ENCODE data around the gene NCAM1. TPM values are rescaled to one million over a fixed set of nuclear protein-coding genes. Genes with fewer than 3 reads are reported as not detected.

The NCAM1 gene
- total and polyA plus RNA-seq, 2 donors (not counting 3 experiments of a cell fraction or from before 2014, with no cell fraction given): 0.03 TPM; not detected in 1

DNA sequence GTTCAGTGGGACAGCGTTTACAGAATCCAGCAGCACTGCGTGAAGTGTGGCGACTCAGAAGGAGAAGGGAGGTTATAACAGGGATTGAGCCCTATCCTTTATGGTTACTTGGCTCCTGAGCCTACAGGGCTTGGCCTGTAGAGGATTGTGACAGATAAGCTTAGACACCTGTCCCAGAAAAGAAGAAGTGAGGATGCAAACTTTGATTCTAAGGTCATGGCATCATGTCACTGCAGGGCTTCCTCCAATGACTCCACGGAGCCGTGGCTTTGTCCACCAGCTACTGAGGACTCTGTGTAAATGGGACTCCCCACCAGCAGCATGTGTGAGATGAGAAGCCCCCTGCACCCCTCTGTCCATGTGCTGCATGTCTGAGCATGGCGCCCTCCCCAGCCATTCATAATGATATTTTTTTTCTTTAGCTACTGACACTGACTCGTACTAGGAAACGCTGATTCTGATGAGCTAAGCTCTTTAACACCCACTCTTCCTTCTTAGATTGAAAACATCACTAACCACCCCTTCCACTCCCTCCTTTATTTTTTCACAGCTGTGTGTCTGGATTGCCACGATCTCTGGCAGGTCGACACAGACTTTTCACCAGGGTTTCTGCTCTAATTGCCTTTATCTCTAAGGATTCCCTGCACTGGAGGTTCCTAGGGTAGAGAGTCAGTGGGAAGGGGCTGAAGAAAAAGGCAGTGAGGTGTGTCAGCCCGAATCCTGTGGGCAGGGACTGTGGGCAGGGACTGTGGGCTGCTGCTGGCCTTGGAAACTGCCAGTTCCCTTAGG is 287.7 kb downstream of the NCAM1 start:
- POLR2A ChIA-PET: no interaction called here
- BruUV-seq (replicated peaks): no TSS peak
- no peaks in the 10 kb centered on the region for H3K9me3 ChIP-seq (replicated peaks; ENCODE audit: control insufficient read depth, insufficient read depth, low read length)
- FAIRE-seq (no peak), DNase-seq (ENCODE audit: low read depth, low spot score) (no peak)
- TF ChIP-seq, protein P1, sequence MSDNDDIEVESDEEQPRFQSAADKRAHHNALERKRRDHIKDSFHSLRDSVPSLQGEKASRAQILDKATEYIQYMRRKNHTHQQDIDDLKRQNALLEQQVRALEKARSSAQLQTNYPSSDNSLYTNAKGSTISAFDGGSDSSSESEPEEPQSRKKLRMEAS (IDR thresholded peaks at IDR 0.05; ENCODE audit: insufficient read depth, insufficient read length): no peak
- no peaks in the 10 kb centered on the region for H3K36me3 ChIP-seq (ENCODE audit: control insufficient read depth in 2 of 2, extremely low read depth in 1 of 2, insufficient read depth in 2 of 2, low read length in 2 of 2)
- no peak overlapping the region for H3K4me2 ChIP-seq (ENCODE audit: insufficient read depth, low read length)
- no peaks in the 10 kb centered on the region for H3K9me1 ChIP-seq (replicated peaks; ENCODE audit: control insufficient read depth, extremely low read depth, insufficient read depth, low read length)
- CTCF ChIA-PET: no interaction called here
- H3K4me1 ChIP-seq (ENCODE audit: control insufficient read depth, extremely low read depth, insufficient read depth, low read length): no peaks in the 10 kb centered on the region
- H3K27ac ChIP-seq (ENCODE audit: insufficient read depth, low read depth, low read length): no peak overlapping the region
- H3K4me3 ChIP-seq (replicated peaks in 1 of 3; ENCODE audit: insufficient read depth in 1 of 3, low read depth in 1 of 3, low read length in 3 of 3): no peak overlapping the region
- H3K27me3 ChIP-seq (ENCODE audit: control insufficient read depth in 2 of 2, insufficient read depth in 2 of 2, low read length in 2 of 2): no peaks in the 10 kb centered on the region
- no peak overlapping the region for H3K9ac ChIP-seq (replicated peaks; ENCODE audit: extremely low read depth, insufficient read depth, low read length)
- no peaks in the 10 kb centered on the region for H4K20me1 ChIP-seq (replicated peaks; ENCODE audit: control insufficient read depth, extremely low read depth, insufficient read depth, low read length)
- no peaks in the 10 kb centered on the region for H3K79me2 ChIP-seq (ENCODE audit: control insufficient read depth, insufficient read depth, low read length)
- H2AFZ ChIP-seq (ENCODE audit: low read depth, low read length): no peak overlapping the region
- dilution Hi-C loops (cut with MboI; ENCODE audit: extremely low pct_ligation_motif_present, low sequenced_read_pairs): no loop called here
- intact Hi-C loops (cut with micrococcal nuclease): no loop called here

DNA sequence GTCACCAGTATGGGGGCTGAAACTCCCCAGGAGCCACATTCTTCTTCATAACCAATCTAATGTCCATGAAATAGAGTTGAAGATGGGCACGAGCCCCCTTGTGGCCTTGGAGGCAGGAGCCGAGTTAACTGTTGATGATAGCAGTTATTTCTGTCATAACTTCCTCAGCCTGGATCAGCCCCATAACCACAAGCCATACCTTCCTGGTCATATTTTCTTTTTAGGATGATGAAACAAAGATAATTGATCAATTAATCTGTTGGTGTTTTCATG is 288.2 kb downstream of the NCAM1 start:
- DNase-seq (ENCODE audit: low read depth, low spot score) (no peak), FAIRE-seq (no peak)
- no peaks in the 10 kb centered on the region for H4K20me1 ChIP-seq (replicated peaks; ENCODE audit: control insufficient read depth, extremely low read depth, insufficient read depth, low read length)
- no TSS peak for BruUV-seq (replicated peaks)
- H3K79me2 ChIP-seq (ENCODE audit: control insufficient read depth, insufficient read depth, low read length): no peaks in the 10 kb centered on the region
- H3K9me1 ChIP-seq (replicated peaks; ENCODE audit: control insufficient read depth, extremely low read depth, insufficient read depth, low read length): no peaks in the 10 kb centered on the region
- dilution Hi-C loops (cut with MboI; ENCODE audit: extremely low pct_ligation_motif_present, low sequenced_read_pairs): no loop called here
- H3K9ac ChIP-seq (replicated peaks; ENCODE audit: extremely low read depth, insufficient read depth, low read length): no peak overlapping the region
- no peaks in the 10 kb centered on the region for H3K4me1 ChIP-seq (ENCODE audit: control insufficient read depth, extremely low read depth, insufficient read depth, low read length)
- intact Hi-C loops (cut with micrococcal nuclease): no loop called here
- H3K4me2 ChIP-seq (ENCODE audit: insufficient read depth, low read length): no peak overlapping the region
- H2AFZ ChIP-seq (ENCODE audit: low read depth, low read length): no peak overlapping the region
- POLR2A ChIA-PET: no interaction called here
- no peak overlapping the region for H3K4me3 ChIP-seq (replicated peaks in 1 of 3; ENCODE audit: insufficient read depth in 1 of 3, low read depth in 1 of 3, low read length in 3 of 3)
- no peaks in the 10 kb centered on the region for H3K9me3 ChIP-seq (replicated peaks; ENCODE audit: control insufficient read depth, insufficient read depth, low read length)
- H3K36me3 ChIP-seq (ENCODE audit: control insufficient read depth in 2 of 2, extremely low read depth in 1 of 2, insufficient read depth in 2 of 2, low read length in 2 of 2): no peaks in the 10 kb centered on the region
- CTCF ChIA-PET: no interaction called here
- no peak overlapping the region for H3K27ac ChIP-seq (ENCODE audit: insufficient read depth, low read depth, low read length)
- H3K27me3 ChIP-seq (ENCODE audit: control insufficient read depth in 2 of 2, insufficient read depth in 2 of 2, low read length in 2 of 2): no peaks in the 10 kb centered on the region
- TF ChIP-seq GATA2 (IDR thresholded peaks at IDR 0.05; ENCODE audit: insufficient read depth, insufficient read length, low read depth, low read length): no peak
- TF ChIP-seq, protein P1 (IDR thresholded peaks at IDR 0.05; ENCODE audit: insufficient read depth, insufficient read length): no peak
- TF ChIP-seq EZH2 (IDR thresholded peaks at IDR 0.05; ENCODE audit: borderline replicate concordance, low read depth, low read length, severe bottlenecking): no peak
- TF ChIP-seq MYC (IDR thresholded peaks at IDR 0.05; ENCODE audit: low read depth, low read length): no peak
- TF ChIP-seq, protein P2, sequence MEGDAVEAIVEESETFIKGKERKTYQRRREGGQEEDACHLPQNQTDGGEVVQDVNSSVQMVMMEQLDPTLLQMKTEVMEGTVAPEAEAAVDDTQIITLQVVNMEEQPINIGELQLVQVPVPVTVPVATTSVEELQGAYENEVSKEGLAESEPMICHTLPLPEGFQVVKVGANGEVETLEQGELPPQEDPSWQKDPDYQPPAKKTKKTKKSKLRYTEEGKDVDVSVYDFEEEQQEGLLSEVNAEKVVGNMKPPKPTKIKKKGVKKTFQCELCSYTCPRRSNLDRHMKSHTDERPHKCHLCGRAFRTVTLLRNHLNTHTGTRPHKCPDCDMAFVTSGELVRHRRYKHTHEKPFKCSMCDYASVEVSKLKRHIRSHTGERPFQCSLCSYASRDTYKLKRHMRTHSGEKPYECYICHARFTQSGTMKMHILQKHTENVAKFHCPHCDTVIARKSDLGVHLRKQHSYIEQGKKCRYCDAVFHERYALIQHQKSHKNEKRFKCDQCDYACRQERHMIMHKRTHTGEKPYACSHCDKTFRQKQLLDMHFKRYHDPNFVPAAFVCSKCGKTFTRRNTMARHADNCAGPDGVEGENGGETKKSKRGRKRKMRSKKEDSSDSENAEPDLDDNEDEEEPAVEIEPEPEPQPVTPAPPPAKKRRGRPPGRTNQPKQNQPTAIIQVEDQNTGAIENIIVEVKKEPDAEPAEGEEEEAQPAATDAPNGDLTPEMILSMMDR (IDR thresholded peaks at IDR 0.05; ENCODE audit: extremely low read depth in 1 of 2, insufficient read depth in 1 of 2, low read depth in 1 of 2, low read length in 2 of 2): no peak
- no peak for TF ChIP-seq POLR2AphosphoS5 (IDR thresholded peaks at IDR 0.05; ENCODE audit: insufficient read depth, low read depth, low read length)
- TF ChIP-seq JUN (IDR thresholded peaks at IDR 0.05; ENCODE audit: borderline replicate concordance, insufficient read depth, insufficient read length, low read depth): no peak
- no peak for TF ChIP-seq FOS (IDR thresholded peaks at IDR 0.05; ENCODE audit: borderline replicate concordance, insufficient read depth, low read length)
- no peak for TF ChIP-seq POLR2A (IDR thresholded peaks at IDR 0.05; ENCODE audit: low read depth, low read length)

All from endothelial cell of umbilical vein (primary cell).